COLO668 (cell line): ENCODE results near the gene BEND7.

Experiments used
- DNase-seq: peaks from one replicate; lab custom pipeline; 2025; ENCODE audit not compliant: unreplicated experiment; lab: John Stamatoyannopoulos, UW

The BEND7 gene

DNA sequence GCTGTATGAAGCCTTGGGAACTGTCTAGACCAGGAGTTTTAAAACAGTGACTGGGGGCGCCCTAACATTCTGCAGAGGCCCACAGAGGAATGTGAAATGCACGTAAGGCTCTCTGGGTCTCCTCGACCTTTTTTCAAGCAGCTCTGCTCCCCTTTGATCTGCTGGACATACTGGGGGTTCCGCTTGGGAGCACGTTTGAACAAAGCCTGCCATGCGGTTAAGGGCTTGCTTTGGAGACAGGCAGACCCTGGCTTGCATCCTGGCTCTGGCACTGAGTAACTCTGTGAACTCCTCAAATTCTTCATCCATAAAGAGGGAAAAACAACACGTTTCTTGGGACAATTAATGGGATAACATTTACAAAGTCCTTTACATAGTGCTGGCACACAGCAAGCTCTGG, 7.8 kb downstream of the BEND7 start:
- no peak for DNase-seq

DNA sequence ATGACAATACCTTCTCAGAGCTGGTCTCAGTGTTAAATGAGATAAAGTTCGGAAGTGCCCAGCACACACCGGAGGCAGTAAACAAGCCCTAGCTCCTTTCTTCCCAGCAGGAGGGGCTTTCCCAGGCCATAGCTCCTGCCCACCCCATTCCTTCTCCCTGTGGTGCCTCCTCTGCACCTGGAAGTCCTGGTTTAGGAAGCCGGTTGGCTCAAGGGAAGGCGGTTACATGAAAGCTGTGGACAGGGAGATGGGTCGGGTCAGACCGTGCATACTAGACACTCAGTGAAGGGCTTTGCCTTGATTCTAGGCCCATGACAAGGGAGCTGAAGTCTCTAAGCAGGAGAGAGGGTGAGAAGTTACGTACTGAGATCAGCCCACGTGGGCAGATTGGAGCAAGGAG, 8.6 kb downstream of the BEND7 start:
- DNase-seq: no peak

DNA sequence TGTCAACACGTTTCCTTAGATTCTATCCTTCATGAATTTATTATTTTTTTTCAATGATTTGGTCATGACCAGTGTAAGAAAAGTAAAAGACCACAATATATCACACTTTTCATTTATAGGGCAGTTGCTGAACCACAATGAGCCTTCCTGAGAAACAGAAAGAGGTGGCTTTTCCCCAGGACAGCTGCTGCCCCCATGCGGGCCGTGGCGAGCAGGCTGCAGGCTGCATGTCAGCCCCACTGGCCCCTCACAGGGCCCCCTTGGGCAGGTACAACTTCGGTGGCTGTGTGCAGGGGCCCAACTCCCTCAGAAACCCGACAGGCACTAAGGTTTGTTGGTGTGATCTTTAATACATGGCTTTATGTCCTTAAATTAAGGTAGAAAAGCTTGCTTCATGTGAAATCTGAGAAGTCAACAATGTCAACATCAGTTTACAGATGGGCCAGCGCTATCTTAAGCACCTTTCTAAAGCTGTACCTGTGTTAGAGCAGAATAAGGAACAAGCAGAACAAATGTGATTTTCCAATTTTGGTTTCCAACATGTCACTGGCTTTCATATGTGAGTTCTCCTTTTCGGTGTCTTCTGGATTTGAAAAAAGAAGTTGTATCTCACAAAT, 10.6 kb downstream of the BEND7 start:
- DNase-seq: no peak

DNA sequence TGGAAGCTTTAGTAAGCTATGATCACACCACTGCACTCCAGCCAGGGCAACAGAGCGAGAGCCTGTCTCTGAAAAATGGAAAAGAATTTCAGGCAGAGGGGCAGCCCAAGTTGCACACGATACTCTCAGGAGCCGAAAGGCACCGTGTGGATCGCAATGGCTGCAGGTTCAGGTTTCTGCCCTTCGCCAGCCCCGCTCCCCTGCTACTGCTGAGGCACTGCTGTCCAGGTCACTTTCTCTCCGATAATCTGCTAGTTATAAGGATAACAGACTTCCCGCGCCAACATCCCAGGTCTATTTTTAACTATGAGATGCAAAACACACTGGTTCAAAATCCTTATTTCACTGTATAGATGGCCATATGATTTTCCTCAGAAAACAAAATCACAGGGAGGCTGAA, 11.1 kb downstream of the BEND7 start:
- DNase-seq: no peak

DNA sequence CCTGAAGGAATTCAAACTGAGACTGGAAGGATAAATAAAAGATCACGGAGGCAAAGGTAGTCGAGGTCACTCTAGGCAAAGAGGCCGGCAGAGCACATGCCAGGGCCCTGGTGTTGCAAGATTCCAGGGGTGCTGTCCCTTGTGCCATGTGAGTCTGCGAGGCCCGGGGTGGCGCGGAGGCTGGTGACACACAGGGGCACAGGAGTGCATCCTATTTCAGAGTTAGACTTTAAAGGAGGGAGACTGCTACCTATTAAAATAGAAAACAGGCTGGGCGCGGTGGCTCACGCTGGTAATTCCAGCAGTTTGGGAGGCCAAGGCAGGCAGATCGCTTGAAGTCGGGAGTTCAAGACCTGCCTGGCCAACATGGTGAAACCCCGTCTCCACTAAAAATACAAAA, 12.6 kb downstream of the BEND7 start:
- no peak for DNase-seq

DNA sequence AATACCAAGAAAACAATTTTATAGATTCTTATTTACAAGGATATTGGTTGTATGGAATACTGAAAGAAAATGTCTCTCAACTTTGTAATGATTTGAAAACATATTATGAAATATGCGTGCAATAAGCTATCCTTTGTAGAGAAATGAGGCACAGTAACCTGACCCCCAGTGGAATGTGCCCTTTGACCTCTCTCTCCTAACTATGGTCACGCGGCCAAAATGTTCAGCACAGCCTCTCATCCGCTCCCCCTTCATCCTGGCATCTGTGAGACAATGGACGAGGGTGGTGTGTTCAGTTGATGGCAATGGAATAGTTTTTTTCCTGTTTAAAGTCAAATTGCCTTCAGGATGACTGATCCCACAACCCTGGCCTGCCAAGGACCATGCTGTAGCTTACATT, 13.3 kb downstream of the BEND7 start:
- no peak for DNase-seq

DNA sequence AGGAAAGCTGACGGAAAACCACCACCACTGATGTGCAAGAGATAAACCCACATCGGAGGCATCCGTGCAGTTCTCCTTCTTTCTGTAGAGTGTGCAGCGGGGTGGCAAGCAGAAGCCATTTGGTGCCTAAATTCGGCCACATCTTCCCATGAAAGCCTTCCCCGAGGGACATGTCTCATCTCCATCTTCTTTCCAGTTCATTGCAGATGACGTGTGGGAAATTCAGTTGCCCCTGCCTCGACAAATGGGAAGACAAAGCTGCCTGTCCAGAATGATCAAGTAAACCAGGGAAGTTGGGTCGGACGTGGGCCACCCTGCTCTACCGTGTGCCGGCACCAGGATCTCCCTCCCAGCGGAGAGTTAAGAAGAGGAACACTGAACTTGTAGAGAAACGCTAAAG, 14.5 kb downstream of the BEND7 start:
- DNase-seq: no peak

DNA sequence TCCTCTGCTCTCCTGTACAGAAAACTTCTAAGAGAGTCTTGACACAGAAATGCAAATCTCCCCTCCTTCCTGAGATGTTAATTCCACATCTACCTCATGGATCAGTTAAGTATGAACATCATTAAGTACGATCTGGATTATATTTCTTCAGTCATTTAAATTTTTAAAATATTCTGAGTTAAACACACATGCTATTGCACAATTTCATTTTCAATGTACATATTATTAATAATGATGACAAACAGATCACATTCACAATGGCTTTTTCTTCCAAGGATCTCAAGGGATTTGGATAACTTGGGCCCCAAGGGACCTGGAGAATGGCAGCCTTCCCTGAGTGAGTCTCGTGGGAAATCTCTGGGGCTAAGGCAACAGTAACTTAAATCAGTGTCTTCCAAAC, 16.2 kb downstream of the BEND7 start:
- no peak for DNase-seq

DNA sequence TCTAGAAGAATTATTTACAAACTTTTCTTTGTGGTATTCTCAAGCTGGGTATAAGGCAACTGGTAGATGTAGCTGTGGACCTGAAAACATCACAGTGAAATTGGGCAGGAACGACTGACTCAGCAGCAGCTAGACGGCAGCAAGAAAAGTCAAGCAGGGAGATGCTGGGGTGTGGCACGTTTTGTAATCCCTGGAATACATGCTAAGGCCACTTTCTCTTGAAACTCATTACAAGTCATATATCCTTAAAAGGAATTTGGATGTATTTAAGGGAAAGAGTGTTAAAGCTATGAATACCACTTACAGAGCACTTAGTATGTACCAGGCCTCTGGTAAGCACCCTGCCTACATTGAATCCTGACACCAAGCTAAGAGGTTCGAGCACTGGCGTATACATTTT, 17.4 kb downstream of the BEND7 start:
- no peak for DNase-seq

DNA sequence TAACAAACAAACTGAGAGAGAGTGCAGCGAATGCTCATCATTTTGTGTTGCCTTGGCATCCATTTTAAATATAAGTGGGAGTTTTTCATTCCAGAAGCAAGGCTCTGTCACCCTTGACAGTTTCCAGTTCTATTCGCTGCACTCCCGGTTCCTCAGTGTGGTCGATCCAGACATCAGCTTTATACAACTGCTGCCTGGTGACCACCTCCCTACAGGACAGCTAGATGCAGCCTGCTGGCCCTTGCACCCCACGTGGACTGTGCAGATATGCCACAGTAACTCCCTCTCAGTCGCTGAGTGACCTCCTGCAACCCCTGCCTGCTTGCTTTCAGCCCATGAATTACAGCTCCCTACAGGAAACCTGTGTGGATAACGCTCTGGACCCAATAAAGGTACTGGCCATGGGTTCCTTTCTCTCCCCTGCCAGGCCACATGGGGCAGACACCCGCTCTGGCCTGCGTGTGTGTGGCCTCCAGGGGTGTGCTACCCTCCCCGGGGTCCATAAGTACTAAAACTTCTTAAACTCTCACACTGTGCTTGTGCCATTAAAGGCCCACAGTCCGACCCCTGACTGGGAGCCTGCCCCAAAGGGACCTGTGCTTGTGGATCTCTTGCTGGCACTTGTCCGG, 23.6 kb downstream of the BEND7 start:
- no peak for DNase-seq

DNA sequence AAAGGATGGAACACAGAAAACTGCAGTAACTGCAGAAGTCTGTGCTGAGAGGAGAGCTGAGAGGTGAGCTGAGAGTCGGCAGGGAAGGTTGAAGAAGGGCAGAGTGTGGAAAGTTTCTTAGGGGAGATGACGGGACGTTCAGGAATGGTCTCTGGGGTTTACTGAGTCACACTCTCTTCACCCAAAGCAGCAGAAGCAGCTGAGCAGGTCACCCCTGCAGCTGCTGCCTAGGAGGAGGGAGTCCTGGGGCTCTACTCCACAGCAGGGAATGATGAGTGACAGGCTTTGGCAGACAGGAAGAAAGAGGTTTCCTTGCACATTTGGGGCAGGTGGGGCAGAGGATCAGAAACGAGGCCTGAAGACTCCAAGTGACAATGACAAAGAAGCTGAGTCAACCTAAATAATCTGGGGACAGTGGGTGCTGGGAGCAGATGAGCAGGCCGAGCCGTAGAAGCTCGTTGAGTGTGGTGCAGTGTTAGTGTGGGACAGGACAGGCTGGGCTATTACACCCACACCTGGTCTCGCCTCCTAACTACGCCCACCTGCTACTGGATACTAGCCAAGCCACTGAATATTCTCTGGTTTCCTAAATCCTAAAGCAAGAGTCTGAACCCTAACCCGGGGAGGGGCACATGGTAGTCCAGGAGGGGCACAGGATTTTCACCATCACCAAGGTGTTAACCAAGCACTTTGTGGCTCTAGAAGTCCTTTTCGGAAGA, 24.9 kb downstream of the BEND7 start:
- no peak for DNase-seq

DNA sequence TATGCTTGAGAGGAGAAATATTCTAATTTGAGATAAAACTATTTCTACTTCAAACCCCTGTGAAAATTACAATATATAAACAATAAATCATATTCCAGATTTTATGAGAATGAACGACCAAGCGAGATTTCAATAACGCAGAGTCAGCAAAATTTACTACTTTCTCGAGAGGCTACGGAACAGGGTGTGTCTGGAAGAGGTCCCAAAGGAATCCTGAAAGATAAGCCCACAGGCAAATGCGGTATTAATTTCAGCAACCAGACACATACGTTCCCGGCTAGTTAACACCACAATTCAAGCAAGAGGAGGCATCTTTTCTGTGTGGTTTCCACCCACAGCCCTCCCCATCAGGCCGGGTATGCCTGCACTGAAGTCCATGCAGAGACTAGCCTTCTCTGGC, 26.4 kb downstream of the BEND7 start:
- DNase-seq: no peak

DNA sequence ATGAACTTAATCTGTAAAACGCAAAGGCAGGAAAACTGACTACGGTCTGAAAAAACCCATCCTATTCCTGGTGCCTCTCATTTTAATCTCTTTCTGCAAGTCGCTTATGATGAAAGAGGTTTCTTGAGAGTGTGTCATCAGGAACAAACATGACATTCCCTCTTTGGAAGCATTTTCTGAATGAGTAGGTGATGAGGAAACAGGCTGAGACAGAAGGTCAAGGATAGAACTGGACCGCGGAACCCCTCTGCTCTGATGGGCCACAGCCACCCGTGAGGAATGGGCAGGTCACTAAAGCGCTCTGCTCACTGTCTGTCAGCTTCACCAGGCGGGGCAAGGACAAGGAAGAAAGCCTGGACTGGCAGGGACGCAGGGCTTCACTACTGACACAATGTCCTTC, 28.6 kb downstream of the BEND7 start:
- DNase-seq: no peak

DNA sequence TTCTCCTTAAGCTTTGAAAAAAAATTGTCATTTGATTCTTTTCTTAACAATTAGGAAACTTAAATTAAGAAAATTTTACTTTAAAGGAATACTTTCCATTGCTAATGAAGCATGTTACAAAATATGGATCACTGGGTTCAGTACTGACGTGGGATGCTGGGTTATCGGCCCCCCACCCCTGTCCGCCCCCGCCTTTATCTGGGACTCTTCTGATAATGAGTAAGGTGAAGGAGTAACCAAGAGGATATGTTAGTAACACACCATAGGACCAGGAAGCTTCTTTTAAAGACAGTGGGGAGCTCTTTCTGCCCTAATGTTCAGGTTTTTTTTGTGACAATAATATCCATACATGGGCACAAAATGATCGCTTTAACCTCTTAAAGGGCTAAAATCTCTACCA, 29.7 kb downstream of the BEND7 start:
- no peak for DNase-seq

DNA sequence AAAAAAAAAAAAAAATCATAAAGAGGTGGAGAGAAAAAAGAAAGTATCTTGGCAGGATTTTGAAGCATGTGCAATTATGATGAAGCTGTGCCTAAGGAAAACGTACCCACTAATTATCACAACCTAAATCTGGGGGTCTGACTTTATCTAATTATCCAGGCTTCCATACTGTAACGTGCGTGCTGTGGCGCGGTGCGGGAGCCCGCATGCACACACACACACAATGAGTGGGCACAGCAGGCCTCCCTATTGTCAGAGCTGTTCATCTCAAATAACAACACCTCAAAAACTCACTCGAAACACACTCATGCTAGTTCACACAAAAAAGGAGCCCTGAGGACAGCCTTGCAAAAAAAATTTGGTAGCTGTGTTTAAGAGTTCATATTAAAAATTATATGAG, 31.9 kb downstream of the BEND7 start:
- no peak for DNase-seq

DNA sequence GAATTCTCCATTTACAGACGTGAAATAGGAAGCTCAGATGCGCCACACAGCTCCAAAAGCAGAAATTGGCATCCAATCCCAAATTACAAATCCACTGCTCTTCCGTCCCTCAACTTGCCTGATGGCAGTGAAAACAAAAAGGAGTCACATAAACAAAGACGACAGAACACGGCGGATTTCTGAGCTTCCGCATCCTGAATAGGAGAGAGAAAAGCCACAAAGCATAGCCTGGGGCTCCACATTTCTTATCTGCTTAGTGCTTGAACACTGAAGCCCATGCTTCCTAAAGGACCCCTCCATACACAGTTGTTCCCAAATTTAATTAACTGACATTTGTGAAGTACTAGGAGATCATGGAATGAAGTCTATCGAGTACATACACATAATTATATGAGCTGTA, 32.6 kb downstream of the BEND7 start:
- no peak for DNase-seq

DNA sequence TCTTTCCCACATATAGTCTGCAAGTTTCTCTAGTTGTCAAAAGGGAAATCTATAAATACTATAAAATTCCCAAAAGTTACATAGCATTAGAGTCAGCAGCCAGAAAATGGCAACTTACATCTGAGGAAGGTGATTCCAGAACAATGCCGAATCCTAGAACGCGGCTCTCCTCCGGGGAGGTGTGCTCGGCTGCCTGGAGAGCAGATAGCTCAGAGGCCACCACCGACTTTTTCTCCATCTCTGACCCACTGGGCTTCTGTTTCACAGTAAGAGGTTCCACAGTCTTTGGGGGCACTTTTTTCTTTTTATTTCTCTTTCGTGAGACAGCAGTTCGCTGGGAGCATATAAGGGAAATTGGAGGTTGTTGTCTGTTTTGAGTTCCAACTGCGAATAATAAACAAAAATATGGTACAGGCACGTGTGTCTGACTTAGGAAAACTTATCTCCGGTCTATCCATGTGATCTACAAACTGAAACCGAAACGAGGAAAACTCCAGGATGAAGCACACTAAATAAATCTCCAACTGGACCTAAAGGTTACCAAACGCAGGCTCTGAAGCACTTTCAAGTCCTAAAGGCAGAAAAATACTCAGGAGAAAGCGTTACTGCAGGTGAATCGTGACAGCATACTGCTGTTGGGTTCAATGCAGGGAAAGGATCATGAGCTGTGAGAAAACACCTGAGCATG, 36.2 kb downstream of the BEND7 start:
- no peak for DNase-seq

DNA sequence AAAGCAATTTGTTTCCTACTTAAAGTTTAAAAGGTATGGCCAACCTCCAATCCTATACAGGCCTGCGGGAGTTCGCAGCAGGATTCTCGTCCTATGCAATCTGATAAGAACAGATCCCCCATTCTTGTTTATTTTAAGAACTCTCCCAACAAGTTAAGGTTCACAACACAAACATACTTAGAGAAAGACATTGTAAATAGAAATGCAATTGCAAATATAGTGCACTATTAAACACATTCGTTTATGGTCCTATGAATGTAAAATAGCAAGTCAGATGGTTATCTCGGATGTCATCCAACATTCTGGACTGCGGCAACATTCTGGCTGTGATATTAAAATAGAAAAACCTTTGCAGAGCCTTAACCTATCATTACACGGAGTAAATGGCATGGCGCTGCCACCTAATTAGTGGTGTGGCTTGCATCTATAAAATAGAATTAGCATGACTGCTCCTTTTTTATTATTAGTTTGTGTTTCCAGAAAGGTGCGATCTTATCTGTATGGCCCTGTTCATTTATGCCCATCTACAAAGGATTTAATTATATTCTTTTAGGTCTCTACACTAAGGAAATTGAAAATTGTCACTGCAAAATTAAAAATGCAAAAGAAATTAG, 37.0 kb downstream of the BEND7 start:
- DNase-seq: no peak

DNA sequence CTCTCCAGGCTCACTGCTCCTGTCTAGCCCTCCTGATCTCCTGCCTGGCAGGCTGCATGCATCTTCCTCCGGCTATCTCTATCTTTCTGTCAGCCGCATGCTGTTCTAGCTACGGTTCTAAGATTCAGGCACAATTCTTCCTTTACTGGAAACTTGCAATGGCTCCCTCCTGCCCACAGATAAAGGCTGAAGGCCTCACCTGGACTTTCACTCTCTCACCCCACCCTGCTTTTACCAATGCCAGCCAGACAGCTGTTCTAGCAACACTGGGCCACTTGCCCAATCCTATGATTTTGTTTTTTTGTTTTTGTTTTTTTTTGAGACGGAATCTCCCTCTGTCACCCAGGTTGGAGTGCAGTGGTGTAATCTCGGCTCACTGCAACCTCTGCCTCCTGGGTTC, 38.3 kb downstream of the BEND7 start:
- DNase-seq: no peak

DNA sequence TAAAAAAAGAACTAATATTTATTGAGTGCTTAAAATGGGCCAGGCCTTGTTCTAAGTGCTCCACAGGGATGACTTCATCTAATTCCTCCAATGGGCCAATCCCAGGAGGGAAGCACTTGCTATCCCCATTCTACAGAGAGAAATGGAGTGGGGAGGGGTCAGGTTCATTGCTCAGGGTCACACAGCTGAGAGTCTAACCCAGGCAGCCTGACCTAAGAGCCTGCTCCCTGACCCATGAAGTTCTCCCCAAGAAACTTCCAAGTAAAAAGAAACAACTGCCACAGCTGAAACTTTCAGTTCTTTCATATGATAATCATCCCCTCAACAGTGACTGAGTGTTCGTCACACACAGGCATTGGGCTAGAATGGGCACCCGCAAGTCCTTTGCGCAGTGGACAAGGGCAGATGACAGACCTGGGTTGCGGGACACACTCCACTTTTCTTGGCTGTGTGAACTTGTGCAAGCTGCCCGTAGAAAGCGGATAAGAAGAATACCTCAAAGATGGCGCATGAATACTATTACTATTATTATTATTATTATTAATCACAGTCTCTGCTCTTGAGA, 39.7 kb downstream of the BEND7 start:
- no peak for DNase-seq

DNA sequence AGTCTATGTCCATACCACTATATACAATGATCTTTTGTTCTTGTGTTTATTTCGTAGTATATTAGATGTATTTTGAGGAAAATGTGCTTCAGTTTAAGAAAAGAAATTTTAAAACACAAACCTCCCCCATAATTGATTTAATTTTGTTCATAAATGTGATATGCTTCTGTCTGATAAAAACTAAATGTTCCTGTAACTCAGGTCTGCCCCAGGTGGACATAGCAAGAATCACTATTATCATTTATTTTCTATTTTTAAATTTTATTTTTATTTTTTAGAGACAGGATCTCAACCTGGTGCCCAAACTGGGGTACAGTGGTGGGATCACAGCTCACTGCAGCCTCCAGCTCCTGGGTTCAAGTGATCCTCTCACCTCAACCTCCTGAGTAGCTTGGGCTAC, 43.2 kb downstream of the BEND7 start:
- no peak for DNase-seq
